ENCODE measurements around the gene HOGA1. TPM values are rescaled to one million over a fixed set of nuclear protein-coding genes. Genes with fewer than 3 reads are reported as not detected.

Gene HOGA1
- total and polyA plus RNA-seq, 2 of the 13 experiments (the other 11 are each of a cell fraction or from before 2014, with no cell fraction given), result 7.6 to 19.5 TPM

- H3K27ac ChIP-seq (ENCODE audit: extremely low read length, insufficient read depth, low read length), result no peak overlapping the region
- intact Hi-C loops (cut with micrococcal nuclease; ENCODE audit: unreplicated experiment), result no loop called here
Measured at GRCh38 chr10:97580421-97581367, 3.5 kb upstream of the HOGA1 start.

More at GRCh38 chr10:97580421-97581367, 3.5 kb upstream of the HOGA1 start:
- no peak overlapping the region; a peak in 1 of 6 replicates for H3K4me3 ChIP-seq (replicated peaks in 1 of 3; ENCODE audit: insufficient read depth in 1 of 3, low read depth in 2 of 3, low read length in 3 of 3)
- FAIRE-seq (no peak), ATAC-seq (no peak), DNase-seq (ENCODE audit: low spot score) (no peak)
- H3K4me1 ChIP-seq (ENCODE audit: insufficient read depth, low read length), result peaks cover 29% of the 10 kb centered on the region
- H4K20me1 ChIP-seq (ENCODE audit: insufficient read depth, low read length), result no peaks in the 10 kb centered on the region
- WGBS (ENCODE audit: low lambda C conversion rate), result 45% methylated on average over 5 of the region's 9 CpGs
- no peaks in the 10 kb centered on the region for H3K79me2 ChIP-seq (ENCODE audit: insufficient read depth, low read length)
- POLR2A ChIA-PET, result no interaction called here
- H3K4me2 ChIP-seq (ENCODE audit: low read depth, low read length), result peak overlapping the region; percentile 32; the same call in 1 of the 2 replicates
- peaks cover 0 to 12% of the 10 kb centered on the region in 2 experiments; a peak in 1 of 5 replicates for H3K27me3 ChIP-seq (ENCODE audit: control insufficient read depth in 1 of 2, insufficient read depth in 2 of 2, low read length in 2 of 2)
- no TSS peak for BruUV-seq (replicated peaks)
- TF ChIP-seq TERF1 (CRISPR knock-in tag; IDR thresholded peaks at IDR 0.05) (no peak), ZNF687 (CRISPR knock-in tag; IDR thresholded peaks at IDR 0.05) (peak; percentile 62), PRDM15 (CRISPR knock-in tag; IDR thresholded peaks at IDR 0.05) (peak; percentile 81)
- H3K36me3 ChIP-seq (replicated peaks in 1 of 2; ENCODE audit: control insufficient read depth in 1 of 2, insufficient read depth in 2 of 2, low read length in 2 of 2), result no peaks in the 10 kb centered on the region
- no peaks in the 10 kb centered on the region for H3K9me3 ChIP-seq (ENCODE audit: low read length)
- no peak overlapping the region for H3K9ac ChIP-seq (ENCODE audit: insufficient read depth, low read depth, low read length)
- CTCF ChIA-PET (ENCODE audit: low intra/inter-chr PET ratio, low total read pairs), result no interaction called here
- in situ Hi-C loops (cut with HindIII; ENCODE audit: extremely low pct_ligation_motif_present, low pct_unique_long_range_greater_than_20kb), result no loop called here
- H2AFZ ChIP-seq (ENCODE audit: low read length), result no peak overlapping the region

Measured in HepG2 (cell line).